HG03103 (cell line): ENCODE data around the gene FBXW7.

Experiments used
- ATAC-seq: cut with Tn5 transposase; IDR thresholded peaks from one replicate; pipeline ENCODE4 v1.9.1; 2021; ENCODE audit warnings: low read depth; ENCODE audit not compliant: unreplicated experiment

FBXW7 gene

GRCh38 chr4:152436384-152436783, 99.5 kb downstream of the FBXW7 start:
- no peak for ATAC-seq

GRCh38 chr4:152434011-152434410, 101.9 kb downstream of the FBXW7 start:
- ATAC-seq, result no peak

GRCh38 chr4:152431784-152432183, 104.1 kb downstream of the FBXW7 start:
- ATAC-seq, result no peak

- ATAC-seq, result no peak
Observed at GRCh38 chr4:152431291-152431690, 104.6 kb downstream of the FBXW7 start.

- no peak for ATAC-seq
Observed at GRCh38 chr4:152430507-152430906, 105.4 kb downstream of the FBXW7 start.

GRCh38 chr4:152427981-152428380, 107.9 kb downstream of the FBXW7 start:
- no peak for ATAC-seq

GRCh38 chr4:152424977-152425376, 110.9 kb downstream of the FBXW7 start:
- ATAC-seq, result no peak

GRCh38 chr4:152424396-152424795, 111.5 kb downstream of the FBXW7 start:
- no peak for ATAC-seq

GRCh38 chr4:152422817-152423320, 113.0 kb downstream of the FBXW7 start:
- ATAC-seq, result no peak

- no peak for ATAC-seq
Observed at GRCh38 chr4:152421576-152421975, 114.3 kb downstream of the FBXW7 start.

GRCh38 chr4:152419809-152420208, 116.1 kb downstream of the FBXW7 start:
- ATAC-seq, result no peak

- no peak for ATAC-seq
Observed at GRCh38 chr4:152417673-152418072, 118.2 kb downstream of the FBXW7 start.

GRCh38 chr4:152415980-152416379, 119.9 kb downstream of the FBXW7 start:
- no peak for ATAC-seq

GRCh38 chr4:152408514-152409327, 127.2 kb downstream of the FBXW7 start:
- ATAC-seq, result no peak

- no peak for ATAC-seq
Observed at GRCh38 chr4:152401424-152401823, 134.5 kb downstream of the FBXW7 start.

- peak; percentile 54 for ATAC-seq
Observed at GRCh38 chr4:152399246-152399645, 136.6 kb downstream of the FBXW7 start.

- no peak for ATAC-seq
Observed at GRCh38 chr4:152398060-152398459, 137.8 kb downstream of the FBXW7 start.

- ATAC-seq, result no peak
Observed at GRCh38 chr4:152394791-152395190, 141.1 kb downstream of the FBXW7 start.

- ATAC-seq, result no peak
Observed at GRCh38 chr4:152392079-152392478, 143.8 kb downstream of the FBXW7 start.

GRCh38 chr4:152390216-152390615, 145.7 kb downstream of the FBXW7 start:
- ATAC-seq, result no peak

GRCh38 chr4:152389359-152389758, 146.5 kb downstream of the FBXW7 start:
- ATAC-seq, result no peak

GRCh38 chr4:152385551-152385950, 150.3 kb downstream of the FBXW7 start:
- no peak for ATAC-seq
